Skeletal muscle tissue (tissue), 4 donors: Measurements from ENCODE around the gene SULT2A1. TPM values are rescaled to one million over a fixed set of nuclear protein-coding genes. Genes with fewer than 3 reads are reported as not detected.
"Not testable (repeated sequence)": the region's sequence is repeated elsewhere in the genome, so short reads cannot be mapped to it uniquely, and the experiment has no call there.

Experiments used
- H3K27ac ChIP-seq: one replicate; pipeline ENCODE4 v1.7.0; 2013; ENCODE audit warnings: mild to moderate bottlenecking, low read depth, low read length, inconsistent platforms
- H3K27me3 ChIP-seq, 3 donors: one replicate each; pipeline ENCODE4 v1.7.0; 2013; ENCODE audit warnings: low read length in 3 of 3; ENCODE audit not compliant: control insufficient read depth in 3 of 3, insufficient read depth in 3 of 3
- H3K36me3 ChIP-seq, 3 donors: one replicate each; pipeline ENCODE4 v1.7.0; 2013; ENCODE audit warnings: low read length in 3 of 3; ENCODE audit not compliant: control insufficient read depth in 3 of 3, insufficient read depth in 3 of 3
- H3K4me1 ChIP-seq, 3 donors: one replicate each; pipeline ENCODE4 v1.7.0; 2013; ENCODE audit warnings: low read length in 3 of 3, mild to moderate bottlenecking in 3 of 3; ENCODE audit not compliant: control insufficient read depth in 3 of 3, insufficient read depth in 3 of 3
- H3K4me3 ChIP-seq, 3 donors: one replicate each; pipeline ENCODE4 v1.7.0; 2013; ENCODE audit warnings: low read length in 3 of 3
- H3K9ac ChIP-seq, 3 donors: one replicate each; pipeline ENCODE4 v1.7.0; 2013; ENCODE audit warnings: low read length in 3 of 3, mild to moderate bottlenecking in 3 of 3, moderate library complexity in 2 of 3, low read depth in 1 of 3
- H3K9me3 ChIP-seq, 3 donors: one replicate each; pipeline ENCODE4 v1.7.0; 2013; ENCODE audit warnings: low read length in 3 of 3; ENCODE audit not compliant: control insufficient read depth in 3 of 3
- total RNA-seq: library from RNA; depleted of rRNA; stranded (reverse); fragments of >200 nt; gene quantifications from one replicate; pipeline ENCODE4 v1.2.3, GENCODE V29; 2014
- donor health status: Osteomylitis.

SULT2A1 gene
- total RNA-seq, 1 donor from 2014 or later: not detected

DNA sequence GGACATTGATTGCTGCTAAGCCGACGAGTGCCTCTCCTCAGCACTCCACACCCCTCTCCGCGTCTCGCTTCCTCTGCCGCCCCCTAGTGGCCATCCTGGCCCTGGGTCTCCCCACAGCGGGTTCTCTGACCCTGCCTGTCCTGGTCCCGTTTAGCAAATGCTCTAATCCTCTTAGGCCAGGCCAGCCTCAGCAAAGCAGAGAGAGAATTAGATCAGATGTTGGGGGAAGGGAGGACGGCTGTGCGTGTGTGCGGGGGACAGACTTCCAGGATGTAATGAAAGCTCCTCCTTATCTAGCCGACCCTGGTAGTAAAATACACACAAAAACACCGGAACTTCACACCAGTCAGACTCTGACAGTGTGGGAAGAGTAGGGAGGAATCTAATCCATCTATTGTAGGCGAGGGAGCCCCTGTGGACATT is 22.6 kb downstream of the SULT2A1 start:
- H3K36me3 ChIP-seq: no peaks in the 10 kb centered on the region
- no peaks in the 10 kb centered on the region for H3K9me3 ChIP-seq
- no peak overlapping the region for H3K4me3 ChIP-seq
- H3K27me3 ChIP-seq: peaks cover under 1 to 6% (median under 1%) of the 10 kb centered on the region in 3 donors
- H3K4me1 ChIP-seq: no peaks in the 10 kb centered on the region
- no peak overlapping the region for H3K27ac ChIP-seq
- no peak overlapping the region for H3K9ac ChIP-seq

DNA sequence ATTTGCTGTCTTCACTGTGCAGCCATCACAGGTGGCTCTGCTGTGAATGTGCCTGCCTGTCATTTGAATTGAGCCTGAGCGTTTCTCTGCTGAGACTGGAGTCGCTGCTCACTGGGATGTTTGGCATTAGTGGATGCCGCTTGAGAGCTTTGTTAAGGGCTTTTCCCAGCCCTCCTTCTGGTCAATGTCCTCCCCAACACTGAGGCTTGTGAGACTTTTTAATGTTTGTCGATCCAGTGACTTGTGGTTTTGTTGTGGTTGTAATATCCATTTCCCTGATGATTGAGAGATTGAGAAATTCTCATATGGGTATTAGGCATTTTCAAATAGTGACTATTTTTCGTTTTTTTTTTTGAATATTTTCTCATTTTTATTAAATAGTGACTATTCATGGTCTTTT is 24.5 kb downstream of the SULT2A1 start:
- Histone ChIP-seq H3K27me3 (peaks cover 3 to 8% (median 3%) of the 10 kb centered on the region in 3 donors), H3K9ac (no peak overlapping the region), H3K27ac (no peak overlapping the region)

DNA sequence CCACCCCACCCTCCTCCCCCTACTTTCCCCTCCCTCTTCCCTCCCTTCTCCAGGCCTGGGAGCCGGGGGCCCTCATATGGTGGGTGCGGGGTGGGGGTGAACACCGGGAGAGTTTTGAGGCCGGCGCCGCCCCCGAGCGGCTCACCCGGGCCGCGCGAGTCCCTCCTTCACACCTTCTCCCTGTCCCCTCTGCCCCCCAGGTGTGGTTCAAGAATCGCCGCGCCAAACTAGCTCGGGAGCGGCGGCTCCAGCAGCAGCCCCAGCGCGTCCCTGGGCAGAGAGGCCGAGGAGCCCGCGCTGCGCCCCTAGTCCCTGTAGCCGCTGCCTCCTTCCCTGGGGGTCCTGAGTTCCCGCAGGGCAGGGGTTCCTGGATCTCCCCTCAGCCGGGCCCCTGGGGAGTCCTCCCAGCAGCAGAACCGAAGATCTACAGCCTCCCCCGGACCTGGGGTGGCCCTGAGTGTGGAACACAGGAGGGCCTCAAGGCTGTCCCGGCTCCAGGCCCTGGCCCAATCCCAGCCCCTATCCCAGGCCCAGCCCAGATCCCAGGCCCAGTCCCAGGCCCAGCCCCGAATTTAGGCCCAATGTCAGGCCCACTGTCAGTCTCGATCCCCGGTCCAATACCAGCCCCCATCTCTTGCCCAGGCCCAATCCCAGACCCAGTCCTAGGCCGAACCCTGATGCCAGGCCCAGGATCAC is 25.4 kb downstream of the SULT2A1 start:
- Histone ChIP-seq H3K27me3 (peaks cover 3 to 15% (median 3%) of the 10 kb centered on the region in 3 donors), H3K36me3 (no peaks in the 10 kb centered on the region), H3K27ac (no peak overlapping the region), H3K9me3 (no peaks in the 10 kb centered on the region), H3K4me3 (no peak overlapping the region), H3K9ac (no peak overlapping the region), H3K4me1 (no peaks in the 10 kb centered on the region)

More for the DNA sequence above, 24.5 kb downstream of the SULT2A1 start:
- Histone ChIP-seq H3K36me3 (no peaks in the 10 kb centered on the region), H3K4me3 (no peak overlapping the region), H3K4me1 (no peaks in the 10 kb centered on the region), H3K9me3 (no peaks in the 10 kb centered on the region)

DNA sequence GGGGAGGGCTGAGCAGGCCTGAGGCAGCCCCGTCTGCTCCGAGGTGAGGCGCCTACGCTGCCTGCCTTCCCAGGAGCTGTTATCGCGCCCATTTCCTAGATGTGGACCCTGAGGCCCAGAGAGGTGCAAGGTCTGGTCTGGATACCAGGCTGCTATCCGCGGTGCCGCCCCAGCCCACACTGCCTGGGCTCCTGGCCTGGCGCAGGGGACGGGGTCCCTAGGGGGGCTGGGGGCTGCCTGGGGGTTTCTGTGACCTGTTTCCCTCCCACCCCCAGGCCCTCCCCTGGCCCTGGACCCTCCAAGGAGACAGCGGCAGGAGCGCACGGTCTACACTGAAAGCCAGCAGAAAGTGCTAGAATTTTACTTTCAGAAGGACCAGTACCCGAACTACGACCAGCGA is 26.3 kb downstream of the SULT2A1 start:
- H3K36me3 ChIP-seq, H3K4me3 ChIP-seq, H3K9ac ChIP-seq, H3K4me1 ChIP-seq, H3K27ac ChIP-seq, H3K9me3 ChIP-seq: not testable (repeated sequence)
- peaks cover 3 to 15% (median 3%) of the 10 kb centered on the region in 3 donors for H3K27me3 ChIP-seq

DNA sequence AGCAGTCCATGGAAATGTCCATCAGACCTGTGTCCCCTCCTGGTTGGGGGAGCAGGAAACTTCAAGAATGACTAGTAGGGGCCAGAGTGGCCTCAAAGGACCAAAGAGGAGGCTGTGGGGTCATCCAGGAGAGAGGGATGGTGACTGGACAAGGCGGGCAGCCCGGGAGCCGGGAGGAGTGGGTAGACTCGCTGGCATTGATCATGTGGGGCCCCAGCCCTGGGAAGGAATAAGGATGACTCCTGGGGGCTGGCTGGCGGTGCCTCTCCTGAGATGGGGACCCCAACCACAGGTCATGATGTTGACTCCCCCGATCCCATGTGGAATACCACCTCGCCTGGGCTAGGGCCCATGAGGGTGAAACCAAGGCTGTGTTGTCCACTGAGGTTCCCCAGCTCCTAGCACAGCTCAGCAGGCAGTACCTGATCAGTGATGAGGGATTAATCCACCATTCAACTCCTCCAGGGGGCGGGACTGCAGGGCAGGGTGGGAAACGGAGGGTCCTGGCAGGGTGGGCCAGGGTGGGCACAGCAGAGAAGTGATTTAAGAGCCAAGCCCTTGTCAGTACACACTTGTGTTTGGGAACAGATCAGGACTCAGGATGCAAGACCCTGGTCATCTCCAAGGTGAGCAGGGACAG is 27.3 kb downstream of the SULT2A1 start, which contains the start of gene TPRX2:
TSS of gene TPRX2 (plus strand) at position 590 of the 640 bp plus-strand sequence. CDS start at position 602, 12 bp downstream.
- H3K9ac ChIP-seq, H3K27ac ChIP-seq, H3K9me3 ChIP-seq, H3K4me3 ChIP-seq, H3K36me3 ChIP-seq, H3K4me1 ChIP-seq: not testable (repeated sequence)
- peaks cover 5 to 16% (median 6%) of the 10 kb centered on the region in 3 donors for H3K27me3 ChIP-seq

DNA sequence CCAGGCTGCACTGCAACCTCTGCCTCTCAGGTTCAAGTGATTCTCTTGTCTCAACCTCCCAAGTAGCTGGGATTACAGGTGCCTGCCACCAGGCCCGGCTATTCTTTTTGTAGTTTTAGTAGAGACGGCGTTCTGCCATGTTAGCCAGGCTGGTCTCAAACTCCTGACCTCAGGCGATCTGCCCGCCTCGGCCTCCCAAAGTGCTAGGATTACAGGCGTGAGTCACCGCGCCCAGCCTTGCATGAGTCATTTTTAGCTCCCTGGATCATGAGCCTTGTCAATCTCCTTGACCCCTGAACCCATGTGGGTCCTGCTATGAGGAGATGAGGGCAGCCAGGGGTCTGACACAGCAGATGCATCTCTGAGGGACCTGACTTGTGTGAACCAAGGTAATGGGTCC is 27.9 kb downstream of the SULT2A1 start:
- not testable (repeated sequence) for H3K9me3 ChIP-seq, H3K9ac ChIP-seq, H3K4me3 ChIP-seq, H3K36me3 ChIP-seq, H3K27ac ChIP-seq, H3K4me1 ChIP-seq
- H3K27me3 ChIP-seq: peaks cover 7 to 20% (median 9%) of the 10 kb centered on the region in 3 donors

DNA sequence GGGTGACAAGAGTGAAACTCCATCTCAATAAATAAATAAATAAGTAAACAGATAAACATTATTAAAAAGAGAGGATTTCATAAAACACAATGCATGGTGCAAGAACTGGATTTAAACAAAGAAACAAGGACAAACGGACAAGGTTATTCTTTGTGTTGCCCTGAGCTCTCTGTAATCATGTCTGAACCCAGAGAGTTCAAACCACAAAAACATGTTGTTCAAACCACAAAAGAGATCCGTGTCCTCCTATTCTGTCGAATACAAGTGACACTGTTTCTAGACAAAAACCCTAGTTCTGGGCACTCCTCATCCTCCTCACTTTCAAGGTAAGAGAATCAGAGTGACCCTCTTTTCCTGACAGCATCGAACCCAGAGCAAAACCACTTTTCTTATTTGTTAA is 31.7 kb downstream of the SULT2A1 start:
- no peaks in the 10 kb centered on the region for H3K9me3 ChIP-seq
- no peak overlapping the region for H3K9ac ChIP-seq
- peaks cover 15 to 27% (median 25%) of the 10 kb centered on the region in 3 donors for H3K27me3 ChIP-seq
- no peaks in the 10 kb centered on the region for H3K4me1 ChIP-seq
- no peak overlapping the region for H3K4me3 ChIP-seq
- no peak overlapping the region for H3K27ac ChIP-seq
- H3K36me3 ChIP-seq: no peaks in the 10 kb centered on the region

DNA sequence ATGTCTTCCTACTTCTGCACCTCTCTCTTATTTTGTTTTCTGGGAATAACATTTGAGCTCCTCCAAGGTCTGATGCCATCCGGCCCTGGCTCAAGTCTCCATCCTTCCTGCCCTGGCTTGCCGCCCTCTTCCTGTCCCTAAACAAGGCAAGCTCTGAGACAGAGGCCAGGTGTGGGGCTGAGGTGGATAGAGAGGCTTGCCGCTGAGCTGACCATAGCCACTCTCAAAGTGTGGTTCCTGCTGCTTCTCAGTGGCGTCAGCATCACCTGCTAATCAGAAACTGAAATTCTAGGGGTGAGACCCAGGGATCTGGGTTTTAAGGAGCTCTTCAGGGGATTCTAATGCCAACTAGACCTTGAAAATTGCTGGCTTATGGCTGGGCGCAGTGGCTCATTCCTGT is 33.1 kb downstream of the SULT2A1 start:
- H3K9ac ChIP-seq: no peak overlapping the region
- H3K4me1 ChIP-seq: peaks cover 0 to 4% (median 0%) of the 10 kb centered on the region in 3 donors
- H3K27me3 ChIP-seq: peaks cover 23 to 34% (median 34%) of the 10 kb centered on the region in 3 donors
- no peaks in the 10 kb centered on the region for H3K36me3 ChIP-seq
- no peak overlapping the region for H3K4me3 ChIP-seq
- no peaks in the 10 kb centered on the region for H3K9me3 ChIP-seq
- no peak overlapping the region for H3K27ac ChIP-seq

DNA sequence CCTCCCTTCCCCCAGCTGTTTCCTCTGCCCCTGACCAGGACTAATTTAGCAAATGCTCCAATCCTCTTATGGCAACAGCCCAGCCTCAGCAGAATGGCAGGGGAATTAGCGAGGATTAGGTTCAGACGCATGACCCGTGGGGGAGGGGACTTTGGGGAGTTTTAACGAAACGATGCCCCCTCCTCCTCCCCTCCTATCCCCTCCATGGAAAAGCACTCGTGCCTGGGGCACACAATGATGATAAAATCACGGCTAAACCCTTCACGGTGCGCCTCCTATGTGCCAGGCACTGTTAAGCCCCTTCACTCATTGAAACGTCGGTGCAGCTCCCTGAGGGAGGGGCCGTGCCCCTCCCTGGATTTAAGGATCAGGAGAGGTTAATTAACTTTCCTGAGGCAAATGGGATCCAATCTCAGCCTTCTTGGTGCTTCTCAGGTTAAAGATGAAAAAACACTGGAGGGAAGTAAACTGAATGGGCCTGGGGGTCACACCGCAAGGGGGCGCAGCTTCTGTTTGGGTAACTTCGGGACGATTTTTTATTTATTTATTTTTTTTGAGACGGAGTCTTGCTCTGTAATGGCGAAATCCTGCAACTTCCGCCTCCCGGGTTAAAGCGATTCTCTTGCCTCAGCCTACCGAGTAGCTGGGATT is 37.2 kb downstream of the SULT2A1 start:
- H3K36me3 ChIP-seq: no peaks in the 10 kb centered on the region
- H3K27me3 ChIP-seq: peaks cover 24 to 32% (median 28%) of the 10 kb centered on the region in 3 donors
- H3K4me3 ChIP-seq: no peak overlapping the region
- H3K9ac ChIP-seq: no peak overlapping the region
- no peaks in the 10 kb centered on the region for H3K9me3 ChIP-seq
- H3K27ac ChIP-seq: no peak overlapping the region
- H3K4me1 ChIP-seq: peaks cover 0 to 4% (median 0%) of the 10 kb centered on the region in 3 donors

DNA sequence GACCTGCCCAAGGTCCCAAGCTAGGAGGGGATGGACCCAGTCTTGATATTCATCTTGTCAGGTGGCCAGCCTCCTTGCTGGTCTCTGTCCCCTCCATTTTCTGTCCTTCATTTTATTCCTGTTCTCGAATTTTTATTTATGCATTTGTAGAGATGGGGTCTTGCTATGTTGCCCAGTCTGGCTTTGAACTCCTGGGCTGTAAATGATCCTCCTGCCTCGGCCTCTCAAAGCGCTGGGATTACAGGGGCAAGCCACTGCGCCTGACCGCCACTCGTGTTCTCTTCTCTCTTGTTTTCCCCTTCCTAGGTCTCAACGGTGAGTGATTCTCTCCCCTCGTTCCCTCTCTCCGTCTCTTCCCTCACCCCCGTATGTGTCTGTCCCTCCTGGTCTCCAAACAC is 37.7 kb downstream of the SULT2A1 start:
- Histone ChIP-seq H3K27ac (no peak overlapping the region), H3K4me3 (no peak overlapping the region), H3K36me3 (no peaks in the 10 kb centered on the region), H3K9ac (no peak overlapping the region), H3K4me1 (peaks cover 0 to 4% (median 0%) of the 10 kb centered on the region in 3 donors), H3K27me3 (peaks cover 20 to 31% (median 23%) of the 10 kb centered on the region in 3 donors), H3K9me3 (no peaks in the 10 kb centered on the region)
